Measurements from ENCODE around the gene SLC24A3. TPM values are rescaled to one million over a fixed set of nuclear protein-coding genes. Genes with fewer than 3 reads are reported as not detected.

SLC24A3 gene
- total and polyA plus RNA-seq, 2 of the 13 experiments (the other 11 are each of a cell fraction or from before 2014, with no cell fraction given), result not detected

GRCh38 chr20:19620446-19620845 is 408.0 kb downstream of the SLC24A3 start (continued):
- no peak for TF ChIP-seq PRDM4 (CRISPR knock-in tag; IDR thresholded peaks at IDR 0.05; ENCODE audit: borderline replicate concordance)
- TF ChIP-seq NFKBIZ (CRISPR knock-in tag; IDR thresholded peaks at IDR 0.05), result no peak
- TF ChIP-seq, protein P1, sequence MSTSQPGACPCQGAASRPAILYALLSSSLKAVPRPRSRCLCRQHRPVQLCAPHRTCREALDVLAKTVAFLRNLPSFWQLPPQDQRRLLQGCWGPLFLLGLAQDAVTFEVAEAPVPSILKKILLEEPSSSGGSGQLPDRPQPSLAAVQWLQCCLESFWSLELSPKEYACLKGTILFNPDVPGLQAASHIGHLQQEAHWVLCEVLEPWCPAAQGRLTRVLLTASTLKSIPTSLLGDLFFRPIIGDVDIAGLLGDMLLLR (CRISPR knock-in tag; IDR thresholded peaks at IDR 0.05), result no peak
- TF ChIP-seq, protein P2, sequence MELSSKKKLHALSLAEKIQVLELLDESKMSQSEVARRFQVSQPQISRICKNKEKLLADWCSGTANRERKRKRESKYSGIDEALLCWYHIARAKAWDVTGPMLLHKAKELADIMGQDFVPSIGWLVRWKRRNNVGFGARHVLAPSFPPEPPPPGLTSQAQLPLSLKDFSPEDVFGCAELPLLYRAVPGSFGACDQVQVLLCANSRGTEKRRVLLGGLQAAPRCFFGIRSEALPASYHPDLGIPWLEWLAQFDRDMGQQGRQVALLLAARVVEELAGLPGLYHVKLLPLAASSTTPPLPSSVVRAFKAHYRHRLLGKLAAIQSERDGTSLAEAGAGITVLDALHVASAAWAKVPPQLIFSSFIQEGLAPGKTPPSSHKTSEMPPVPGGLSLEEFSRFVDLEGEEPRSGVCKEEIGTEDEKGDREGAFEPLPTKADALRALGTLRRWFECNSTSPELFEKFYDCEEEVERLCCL (CRISPR knock-in tag; IDR thresholded peaks at IDR 0.05; ENCODE audit: borderline replicate concordance), result no peak
- TF ChIP-seq SNRNP70 (IDR thresholded peaks at IDR 0.05; ENCODE audit: low read depth, low read length), result no peak
- TF ChIP-seq THAP9 (CRISPR knock-in tag; IDR thresholded peaks at IDR 0.05; ENCODE audit: borderline replicate concordance), result no peak
- TF ChIP-seq ZFP62 (CRISPR knock-in tag; IDR thresholded peaks at IDR 0.05), result no peak
- no peak for TF ChIP-seq ZKSCAN1 (IDR thresholded peaks at IDR 0.05; ENCODE audit: low read length)
- no peak for TF ChIP-seq ZNF333 (CRISPR knock-in tag; IDR thresholded peaks at IDR 0.05; ENCODE audit: borderline replicate concordance)
- no peak for TF ChIP-seq KAT8 (CRISPR knock-in tag; IDR thresholded peaks at IDR 0.05)
- no peak for TF ChIP-seq ZNF790 (CRISPR knock-in tag; IDR thresholded peaks at IDR 0.05; ENCODE audit: borderline replicate concordance)
- TF ChIP-seq NFIB (CRISPR knock-in tag; IDR thresholded peaks at IDR 0.05; ENCODE audit: borderline replicate concordance), result no peak
- TF ChIP-seq ZNF639 (CRISPR knock-in tag; conservative IDR thresholded peaks at IDR 0.05), result no peak
- no peak for TF ChIP-seq SCMH1 (CRISPR knock-in tag; IDR thresholded peaks at IDR 0.05; ENCODE audit: borderline replicate concordance)
- TF ChIP-seq STAG1 (CRISPR knock-in tag; IDR thresholded peaks at IDR 0.05), result no peak
- TF ChIP-seq CENPX (CRISPR knock-in tag; IDR thresholded peaks at IDR 0.05), result no peak
- no peak for TF ChIP-seq ZNF530 (CRISPR knock-in tag; IDR thresholded peaks at IDR 0.05; ENCODE audit: low read depth)
- no peak for TF ChIP-seq ZNF780A (CRISPR knock-in tag; IDR thresholded peaks at IDR 0.05)
- TF ChIP-seq PPARG (CRISPR knock-in tag; conservative IDR thresholded peaks at IDR 0.05), result no peak
